ENCODE data around the gene HSPA12B. TPM values are rescaled to one million over a fixed set of nuclear protein-coding genes. Genes with fewer than 3 reads are reported as not detected.

The HSPA12B gene
- total and polyA plus RNA-seq, 2 of the 13 experiments (the other 11 are each of a cell fraction or from before 2014, with no cell fraction given): 0.01 TPM; not detected in 1

GRCh38 chr20:3797592-3798372 lies 65.3 kb downstream of the HSPA12B start (continued):
- TF ChIP-seq ARID5B (CRISPR knock-in tag; IDR thresholded peaks at IDR 0.05) (no peak), ZNF597 (CRISPR knock-in tag; IDR thresholded peaks at IDR 0.05) (no peak), ZNF615 (CRISPR knock-in tag; IDR thresholded peaks at IDR 0.05; ENCODE audit: borderline replicate concordance) (no peak), ZBTB34 (CRISPR knock-in tag; IDR thresholded peaks at IDR 0.05) (no peak), NFIC (IDR thresholded peaks at IDR 0.05; ENCODE audit: low read length) (no peak), CEBPB (IDR thresholded peaks at IDR 0.05; ENCODE audit: borderline replicate concordance, low read depth, low read length) (no peak), ZIK1 (CRISPR knock-in tag; IDR thresholded peaks at IDR 0.05; ENCODE audit: borderline replicate concordance, low read depth) (no peak), ZNF18 (CRISPR knock-in tag; IDR thresholded peaks at IDR 0.05; ENCODE audit: insufficient replicate concordance) (no peak), ZC3H13 (CRISPR knock-in tag; IDR thresholded peaks at IDR 0.05) (no peak), ZNF616 (CRISPR knock-in tag; IDR thresholded peaks at IDR 0.05; ENCODE audit: low read depth) (no peak), ZMYM3 (CRISPR knock-in tag; IDR thresholded peaks at IDR 0.05) (no peak), TGIF2 (CRISPR knock-in tag; IDR thresholded peaks at IDR 0.05) (no peak), MEIS2 (CRISPR knock-in tag; IDR thresholded peaks at IDR 0.05) (peak; percentile 49; the same call in 1 of the 2 replicates), HDAC6 (IDR thresholded peaks at IDR 0.05; ENCODE audit: low read depth, low read length) (no peak), KLF11 (CRISPR knock-in tag; IDR thresholded peaks at IDR 0.05) (no peak), HBP1 (CRISPR knock-in tag; IDR thresholded peaks at IDR 0.05; ENCODE audit: low read depth) (no peak), ARID2 (CRISPR knock-in tag; IDR thresholded peaks at IDR 0.05; ENCODE audit: borderline replicate concordance) (no peak), EHMT2 (IDR thresholded peaks at IDR 0.05; ENCODE audit: borderline replicate concordance, low read depth, low read length) (no peak), NR3C1 (CRISPR knock-in tag; IDR thresholded peaks at IDR 0.05) (no peak), SETDB1 (CRISPR knock-in tag; IDR thresholded peaks at IDR 0.05; ENCODE audit: borderline replicate concordance) (no peak), HMG20B (CRISPR knock-in tag; conservative IDR thresholded peaks at IDR 0.05) (no peak)

Measured in HepG2 (cell line).